HCT116 (cell line): ENCODE results near the gene ACTL7A. TPM values are rescaled to one million over a fixed set of nuclear protein-coding genes. Genes with fewer than 3 reads are reported as not detected.

ENCODE experiments used
- ATAC-seq: fragments of 200-7000 bp; cut with Tn5 transposase; 2 replicates; pipeline ENCODE4 v1.9.1; 2020; ENCODE audit warnings: mild to moderate bottlenecking, moderate library complexity
- BruUV-seq: library from RNA; stranded (reverse); fragments of 400-500 nt; replicated peaks from 2 replicates; lab custom pipeline; 2021; lab: Mats Ljungman, UMichigan
- CTCF ChIA-PET: fragments of 300-600 bp; sonication (Branson Sonifier 250); formaldehyde crosslinking; loops from one replicate; lab custom pipeline; 2021; ENCODE audit warnings: antibody characterized with exemption; lab: Charles Lee
- POLR2A ChIA-PET: fragments of 300-600, 350-600 bp; sonication (Branson Sonifier 250); formaldehyde crosslinking; loops from one replicate; lab custom pipeline; 2021; ENCODE audit warnings: antibody characterized with exemption; lab: Charles Lee
- RAD21 ChIA-PET, 2 experiments: fragments of 300-600 bp; sonication (Branson Sonifier 250); formaldehyde crosslinking; loops; one replicate each; lab custom pipeline; 2023; ENCODE audit warnings: low total read pairs in 2 of 2; ENCODE audit not compliant: uncharacterized antibody in 2 of 2, unreplicated experiment in 2 of 2, low non-redundant PET in 1 of 2; lab: Charles Lee
- DNase-seq: peaks from one replicate; pipeline ENCODE4 v3.0.0-alpha.2; 2010; ENCODE audit warnings: low read depth, low spot score
- H2AFZ ChIP-seq: fragments of 200-600 bp; shearing (Covaris generic), sonication (generic); 2 replicates; pipeline ENCODE4 v1.6.1; 2017; ENCODE audit warnings: low read depth, mixed run types, mixed read lengths, antibody characterized with exemption, low read length; ENCODE audit not compliant: poor library complexity, severe bottlenecking
- H3K27ac ChIP-seq: 2 replicates; pipeline ENCODE4 v1.5.1; 2012; ENCODE audit warnings: low read depth, low read length
- H3K27me3 ChIP-seq: fragments of 200-600 bp; sonication (generic); 2 replicates; pipeline ENCODE4 v1.6.1; 2016; ENCODE audit warnings: mixed run types, low read length, mixed read lengths; ENCODE audit not compliant: insufficient read depth
- H3K36me3 ChIP-seq, 2 experiments: fragments of 200-500 bp in 1 of 2; fragments of 200-600 bp in 1 of 2; sonication (Bioruptor generic) in 1 of 2; sonication (generic) in 1 of 2; 2 replicates each; pipeline versions ENCODE4 v1.5.1 to v1.6.1; 2014 to 2016; ENCODE audit warnings: low read length in 2 of 2, inconsistent platforms in 1 of 2, mixed read lengths in 1 of 2, mixed run types in 1 of 2; ENCODE audit not compliant: insufficient read depth in 2 of 2, control insufficient read depth in 1 of 2
- H3K4me1 ChIP-seq, 2 experiments: fragments of 200-600 bp in 1 of 2; sonication (generic) in 1 of 2; 2 replicates each; pipeline versions ENCODE4 v1.5.1 to v1.6.1; 2012 to 2017; ENCODE audit warnings: low read length in 2 of 2, inconsistent platforms in 1 of 2, mild to moderate bottlenecking in 1 of 2, mixed read lengths in 1 of 2, mixed run types in 1 of 2, moderate library complexity in 1 of 2; ENCODE audit not compliant: insufficient read depth in 2 of 2, control insufficient read depth in 1 of 2
- H3K4me2 ChIP-seq: fragments of 200-600 bp; sonication (generic); 2 replicates; pipeline ENCODE4 v1.6.1; 2017; ENCODE audit warnings: mixed run types, low read length, mixed read lengths
- H3K4me3 ChIP-seq, 2 experiments: fragments of 200-600 bp in 1 of 2; sonication (generic) in 1 of 2; replicated peaks in 1 of 2; 2 replicates each; pipeline ENCODE4 v1.5.1; 2011 to 2016; ENCODE audit warnings: low read length in 2 of 2, control low read depth in 1 of 2, low read depth in 1 of 2, mild to moderate bottlenecking in 1 of 2, mixed read lengths in 1 of 2, mixed run types in 1 of 2
- H3K79me2 ChIP-seq: fragments of 200-600 bp; sonication (generic); 2 replicates; pipeline ENCODE4 v1.6.1; 2017; ENCODE audit warnings: mild to moderate bottlenecking, mixed run types, low read length, moderate library complexity, mixed read lengths; ENCODE audit not compliant: insufficient read depth
- H3K9ac ChIP-seq: fragments of 200-600 bp; sonication (generic); 2 replicates; pipeline ENCODE4 v1.6.1; 2016; ENCODE audit warnings: low read length, mixed read lengths
- H3K9me2 ChIP-seq: fragments of 200-600 bp; sonication (generic), shearing (Covaris generic); 2 replicates; pipeline ENCODE4 v1.6.1; 2017; ENCODE audit warnings: mixed run types, mild to moderate bottlenecking, moderate library complexity; ENCODE audit not compliant: insufficient read depth
- H3K9me3 ChIP-seq, 2 experiments: fragments of 200-500 bp in 1 of 2; fragments of 200-600 bp in 1 of 2; sonication (Bioruptor generic) in 1 of 2; sonication (generic) in 1 of 2; 2 replicates each; pipeline ENCODE4 v1.6.1; 2014 to 2017; ENCODE audit warnings: low read length in 2 of 2, mixed read lengths in 2 of 2, inconsistent platforms in 1 of 2, low read depth in 1 of 2, mild to moderate bottlenecking in 1 of 2, mixed run types in 1 of 2, moderate library complexity in 1 of 2; ENCODE audit not compliant: control insufficient read depth in 1 of 2, insufficient read depth in 1 of 2
- H4K20me1 ChIP-seq: fragments of 200-600 bp; sonication (generic), shearing (Covaris generic); 2 replicates; pipeline ENCODE4 v1.6.1; 2017; ENCODE audit warnings: mixed run types, mild to moderate bottlenecking, moderate library complexity; ENCODE audit not compliant: insufficient read depth
- CBX3 ChIP-seq: IDR thresholded peaks from 2 replicates; pipeline ENCODE4 v1.6.1; 2012; ENCODE audit warnings: low read depth
- EGR1 ChIP-seq: IDR thresholded peaks from 2 replicates; pipeline ENCODE4 v1.6.1; 2012; ENCODE audit warnings: low read depth
- ELF1 ChIP-seq: IDR thresholded peaks from 2 replicates; pipeline ENCODE4 v1.6.1; 2012; ENCODE audit warnings: low read depth, borderline replicate concordance
- EZH2 ChIP-seq: fragments of 200-600 bp; sonication (generic); IDR thresholded peaks from 2 replicates; pipeline ENCODE4 v1.6.1; 2017; ENCODE audit warnings: antibody characterized with exemption, mixed run types
- EZH2phosphoT487 ChIP-seq: fragments of 200-600 bp; IDR thresholded peaks from 2 replicates; pipeline ENCODE4 v1.6.1; 2018; ENCODE audit warnings: antibody characterized with exemption, borderline replicate concordance
- FOSL1 ChIP-seq: IDR thresholded peaks from 2 replicates; pipeline ENCODE4 v1.6.1; 2012; ENCODE audit warnings: low read depth
- JUND ChIP-seq: IDR thresholded peaks from 2 replicates; pipeline ENCODE4 v1.6.1; 2012
- MAX ChIP-seq: IDR thresholded peaks from 2 replicates; pipeline ENCODE4 v1.6.1; 2012
- POLR2A ChIP-seq: IDR thresholded peaks from 2 replicates; pipeline ENCODE4 v1.7.0; 2011; ENCODE audit warnings: borderline replicate concordance; ENCODE audit not compliant: insufficient read depth, insufficient read length; ENCODE audit errors: extremely low read depth
- POLR2AphosphoS5 ChIP-seq: IDR thresholded peaks from 2 replicates; pipeline ENCODE4 v1.6.1; 2011; ENCODE audit warnings: mild to moderate bottlenecking, low read depth, low read length, moderate library complexity
- RAD21 ChIP-seq: IDR thresholded peaks from 2 replicates; pipeline ENCODE4 v1.6.1; 2012; ENCODE audit warnings: low read depth, mild to moderate bottlenecking
- SIN3A ChIP-seq: IDR thresholded peaks from 2 replicates; pipeline ENCODE4 v1.6.1; 2012; ENCODE audit warnings: low read depth
- SP1 ChIP-seq: IDR thresholded peaks from 2 replicates; pipeline ENCODE4 v1.6.1; 2012; ENCODE audit warnings: low read depth
- SRF ChIP-seq: IDR thresholded peaks from 2 replicates; pipeline ENCODE4 v1.6.1; 2012; ENCODE audit warnings: low read depth
- TCF7L2 ChIP-seq: IDR thresholded peaks from 2 replicates; pipeline ENCODE4 v1.7.0; 2011; ENCODE audit warnings: borderline replicate concordance, inconsistent platforms; ENCODE audit not compliant: insufficient read depth, insufficient read length; ENCODE audit errors: extremely low read depth
- YY1 ChIP-seq: IDR thresholded peaks from 2 replicates; pipeline ENCODE4 v1.6.1; 2011; ENCODE audit warnings: low read length, low read depth, moderate library complexity, mild to moderate bottlenecking; ENCODE audit not compliant: insufficient replicate concordance; ENCODE audit errors: extremely low read depth
- ZFX ChIP-seq: fragments of 450-650 bp; IDR thresholded peaks from 2 replicates; pipeline ENCODE4 v1.6.1; 2017
- ZNF274 ChIP-seq: fragments of 200-500 bp; sonication (Bioruptor generic); IDR thresholded peaks from 2 replicates; pipeline ENCODE4 v1.6.1; 2014; ENCODE audit warnings: mild to moderate bottlenecking, low read depth, low read length, inconsistent platforms
- intact Hi-C: fragments of 100-400 bp; cut with micrococcal nuclease; formaldehyde crosslinking; loops from 2 replicates; pipeline ENCODE4 v1.10.0; 2022
- total RNA-seq: library from RNA; stranded (reverse); gene quantifications from one replicate; pipeline ENCODE4 v1.2.1, GENCODE V29; 2021; ENCODE audit not compliant: unreplicated experiment
- TF ChIP-seq, protein P1 (sequence below): IDR thresholded peaks from 2 replicates; pipeline ENCODE4 v1.6.1; 2011; ENCODE audit warnings: mild to moderate bottlenecking, low read length, moderate library complexity; ENCODE audit not compliant: insufficient replicate concordance; ENCODE audit errors: extremely low read depth
- TF ChIP-seq, protein P2 (sequence below), 3 experiments: fragments of 200-600 bp in 1 of 3; sonication (generic) in 1 of 3; IDR thresholded peaks in 2 of 3; conservative IDR thresholded peaks in 1 of 3; 2 replicates each; pipeline ENCODE4 v1.5.1; 2012 to 2017; ENCODE audit warnings: low read depth in 2 of 3, low read length in 2 of 3, antibody characterized with exemption in 1 of 3, borderline replicate concordance in 1 of 3, control low read depth in 1 of 3, mild to moderate bottlenecking in 1 of 3, mixed read lengths in 1 of 3, mixed run types in 1 of 3, moderate library complexity in 1 of 3; ENCODE audit not compliant: insufficient read depth in 1 of 3

The ACTL7A gene
- total RNA-seq, 1 experiment from 2014 or later: not detected

GRCh38 chr9:108880738-108881316 lies 18.8 kb downstream of the ACTL7A start:
- DNase-seq (no peak), ATAC-seq (no peak)
- Histone ChIP-seq H3K79me2 (no peaks in the 10 kb centered on the region), H3K27ac (no peak overlapping the region)
- intact Hi-C loops: no loop called here
- POLR2A ChIA-PET: no interaction called here
- BruUV-seq: no TSS peak
- CTCF ChIA-PET: no interaction called here
- TF ChIP-seq EGR1 (no peak), RAD21 (no peak), ELF1 (no peak), FOSL1 (no peak), POLR2A (no peak), SP1 (no peak), SIN3A (no peak), SRF (no peak), MAX (no peak), TCF7L2 (no peak), YY1 (no peak), CBX3 (no peak), ZNF274 (no peak), EZH2phosphoT487 (no peak), ZFX (no peak), EZH2 (no peak), POLR2AphosphoS5 (no peak), JUND (no peak)
- TF ChIP-seq, protein P1, sequence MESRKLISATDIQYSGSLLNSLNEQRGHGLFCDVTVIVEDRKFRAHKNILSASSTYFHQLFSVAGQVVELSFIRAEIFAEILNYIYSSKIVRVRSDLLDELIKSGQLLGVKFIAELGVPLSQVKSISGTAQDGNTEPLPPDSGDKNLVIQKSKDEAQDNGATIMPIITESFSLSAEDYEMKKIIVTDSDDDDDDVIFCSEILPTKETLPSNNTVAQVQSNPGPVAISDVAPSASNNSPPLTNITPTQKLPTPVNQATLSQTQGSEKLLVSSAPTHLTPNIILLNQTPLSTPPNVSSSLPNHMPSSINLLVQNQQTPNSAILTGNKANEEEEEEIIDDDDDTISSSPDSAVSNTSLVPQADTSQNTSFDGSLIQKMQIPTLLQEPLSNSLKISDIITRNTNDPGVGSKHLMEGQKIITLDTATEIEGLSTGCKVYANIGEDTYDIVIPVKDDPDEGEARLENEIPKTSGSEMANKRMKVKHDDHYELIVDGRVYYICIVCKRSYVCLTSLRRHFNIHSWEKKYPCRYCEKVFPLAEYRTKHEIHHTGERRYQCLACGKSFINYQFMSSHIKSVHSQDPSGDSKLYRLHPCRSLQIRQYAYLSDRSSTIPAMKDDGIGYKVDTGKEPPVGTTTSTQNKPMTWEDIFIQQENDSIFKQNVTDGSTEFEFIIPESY: no peak
- TF ChIP-seq, protein P2, sequence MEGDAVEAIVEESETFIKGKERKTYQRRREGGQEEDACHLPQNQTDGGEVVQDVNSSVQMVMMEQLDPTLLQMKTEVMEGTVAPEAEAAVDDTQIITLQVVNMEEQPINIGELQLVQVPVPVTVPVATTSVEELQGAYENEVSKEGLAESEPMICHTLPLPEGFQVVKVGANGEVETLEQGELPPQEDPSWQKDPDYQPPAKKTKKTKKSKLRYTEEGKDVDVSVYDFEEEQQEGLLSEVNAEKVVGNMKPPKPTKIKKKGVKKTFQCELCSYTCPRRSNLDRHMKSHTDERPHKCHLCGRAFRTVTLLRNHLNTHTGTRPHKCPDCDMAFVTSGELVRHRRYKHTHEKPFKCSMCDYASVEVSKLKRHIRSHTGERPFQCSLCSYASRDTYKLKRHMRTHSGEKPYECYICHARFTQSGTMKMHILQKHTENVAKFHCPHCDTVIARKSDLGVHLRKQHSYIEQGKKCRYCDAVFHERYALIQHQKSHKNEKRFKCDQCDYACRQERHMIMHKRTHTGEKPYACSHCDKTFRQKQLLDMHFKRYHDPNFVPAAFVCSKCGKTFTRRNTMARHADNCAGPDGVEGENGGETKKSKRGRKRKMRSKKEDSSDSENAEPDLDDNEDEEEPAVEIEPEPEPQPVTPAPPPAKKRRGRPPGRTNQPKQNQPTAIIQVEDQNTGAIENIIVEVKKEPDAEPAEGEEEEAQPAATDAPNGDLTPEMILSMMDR (IDR thresholded peaks at IDR 0.05 in 2 of 3, conservative IDR thresholded peaks at IDR 0.05 in 1 of 3; ENCODE audit: borderline replicate concordance in 1 of 3, insufficient read depth in 1 of 3, low read depth in 2 of 3, low read length in 2 of 3): no peak
- TF ChIP-seq, all 23 proteins: peak for 0
- Histone ChIP-seq H3K27me3 (no peaks in the 10 kb centered on the region), H3K4me2 (no peak overlapping the region), H3K4me3 (no peak overlapping the region), H3K9me3 (no peaks in the 10 kb centered on the region), H3K9ac (no peak overlapping the region), H3K9me2 (no peaks in the 10 kb centered on the region), H3K36me3 (peaks cover 20 to 22% of the 10 kb centered on the region in 2 experiments; a peak in 3 of 4 replicates), H4K20me1 (no peaks in the 10 kb centered on the region), H3K4me1 (peaks cover 4% of the 10 kb centered on the region in 2 experiments; a peak in 3 of 4 replicates), H2AFZ (no peak overlapping the region)
- RAD21 ChIA-PET: no interaction called here
